Lower leg skin (tissue), 4 donors: Measurements from ENCODE around the gene CMTM3. TPM values are rescaled to one million over a fixed set of nuclear protein-coding genes. Genes with fewer than 3 reads are reported as not detected.
A peak's percentile ranks its signal among the peaks of the same experiment; 100 is the strongest.

ENCODE experiments used
- DNase-seq, 2 donors: peaks; one replicate each; pipeline ENCODE4 v3.0.0-alpha.2; 2019; ENCODE audit warnings: low spot score in 2 of 2
- H3K4me3 ChIP-seq: fragments of 200-600 bp; sonication (generic); 2 replicates; pipeline ENCODE4 v1.5.1; 2017; ENCODE audit warnings: mild to moderate bottlenecking, low read depth; ENCODE audit not compliant: poor library complexity, severe bottlenecking
- POLR2A ChIP-seq, 2 donors: fragments of 450-650 bp; IDR thresholded peaks; one replicate each; pipeline ENCODE4 v1.6.1; 2016 to 2017; ENCODE audit warnings: antibody characterized with exemption in 2 of 2, mild to moderate bottlenecking in 1 of 2, moderate library complexity in 1 of 2
- WGBS, 2 donors: methylation state at CpG; one replicate each; pipeline ENCODE4 v1.1.5; 2018; 5-methylcytosine and 5-hydroxymethylcytosine counted together
- intact Hi-C: fragments of 100-400 bp; cut with DNase I; formaldehyde crosslinking; loops from one replicate; pipeline ENCODE4 v1.15.0; 2023; ENCODE audit warnings: low total_unique reads
- total RNA-seq, 4 donors: library from RNA; depleted of rRNA; stranded (reverse); fragments of >200 nt; gene quantifications; one replicate each; pipeline ENCODE4 v1.1.0, GENCODE V29; 2016
- TF ChIP-seq, protein P1 (sequence below), 3 donors: fragments of 450-650 bp; IDR thresholded peaks; one replicate each; pipeline ENCODE4 v1.5.1; 2016; ENCODE audit warnings: antibody characterized with exemption in 3 of 3, mild to moderate bottlenecking in 3 of 3, moderate library complexity in 2 of 3

CMTM3 gene
- total RNA-seq, 4 donors from 2014 or later: 7.9 to 15.9 (median 10.0) TPM

DNA sequence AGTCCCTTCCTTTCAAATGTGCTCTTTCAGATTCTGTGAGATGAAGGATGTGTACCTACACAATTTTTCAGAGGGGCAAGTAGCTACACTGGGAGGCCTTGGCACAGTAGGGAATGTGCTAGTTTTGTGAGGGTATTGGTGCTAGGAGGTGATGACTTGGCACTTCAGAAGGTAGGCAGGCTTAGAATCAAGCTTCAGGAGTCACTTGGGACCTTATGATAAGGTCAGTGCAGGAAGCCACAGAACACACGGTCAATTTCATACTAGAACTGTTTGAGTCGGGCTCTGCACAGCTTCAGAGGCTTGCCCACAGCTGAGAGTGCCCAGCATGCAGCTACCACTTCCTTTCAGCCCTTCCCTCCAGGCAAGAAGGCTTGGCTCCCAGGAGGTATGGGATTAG is 32.1 kb upstream of the CMTM3 start:
- DNase-seq: no peak
- H3K4me3 ChIP-seq: no peak overlapping the region
- intact Hi-C loops: no loop called here
- WGBS, 2 donors: 72 to 77% methylated on average over 2 of the region's 2 CpGs
- TF ChIP-seq POLR2A (IDR thresholded peaks at IDR 0.05): no peak
- TF ChIP-seq, protein P1, sequence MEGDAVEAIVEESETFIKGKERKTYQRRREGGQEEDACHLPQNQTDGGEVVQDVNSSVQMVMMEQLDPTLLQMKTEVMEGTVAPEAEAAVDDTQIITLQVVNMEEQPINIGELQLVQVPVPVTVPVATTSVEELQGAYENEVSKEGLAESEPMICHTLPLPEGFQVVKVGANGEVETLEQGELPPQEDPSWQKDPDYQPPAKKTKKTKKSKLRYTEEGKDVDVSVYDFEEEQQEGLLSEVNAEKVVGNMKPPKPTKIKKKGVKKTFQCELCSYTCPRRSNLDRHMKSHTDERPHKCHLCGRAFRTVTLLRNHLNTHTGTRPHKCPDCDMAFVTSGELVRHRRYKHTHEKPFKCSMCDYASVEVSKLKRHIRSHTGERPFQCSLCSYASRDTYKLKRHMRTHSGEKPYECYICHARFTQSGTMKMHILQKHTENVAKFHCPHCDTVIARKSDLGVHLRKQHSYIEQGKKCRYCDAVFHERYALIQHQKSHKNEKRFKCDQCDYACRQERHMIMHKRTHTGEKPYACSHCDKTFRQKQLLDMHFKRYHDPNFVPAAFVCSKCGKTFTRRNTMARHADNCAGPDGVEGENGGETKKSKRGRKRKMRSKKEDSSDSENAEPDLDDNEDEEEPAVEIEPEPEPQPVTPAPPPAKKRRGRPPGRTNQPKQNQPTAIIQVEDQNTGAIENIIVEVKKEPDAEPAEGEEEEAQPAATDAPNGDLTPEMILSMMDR (IDR thresholded peaks at IDR 0.05): no peak

DNA sequence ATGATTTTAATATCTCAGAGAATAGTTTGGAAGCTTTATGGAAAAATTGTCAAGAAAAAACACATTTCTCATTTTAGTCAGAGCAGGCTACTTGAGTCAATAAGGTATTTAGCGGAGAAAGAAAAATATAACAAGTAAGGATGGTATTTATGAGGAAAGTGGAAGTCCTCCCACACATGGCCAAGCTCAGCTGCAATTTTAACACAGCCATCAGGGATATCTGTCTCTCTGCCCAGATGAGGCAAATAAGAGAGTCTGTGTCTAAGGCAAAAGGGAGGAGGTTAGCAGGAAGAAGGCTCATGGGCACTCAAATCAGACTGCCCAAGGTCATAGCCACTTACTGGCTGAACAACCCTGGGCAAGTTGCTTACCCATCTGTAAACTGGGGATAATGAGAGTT is 30.4 kb upstream of the CMTM3 start:
- intact Hi-C loops: no loop called here
- DNase-seq: no peak
- no peak for TF ChIP-seq POLR2A (IDR thresholded peaks at IDR 0.05)
- TF ChIP-seq, protein P1 (IDR thresholded peaks at IDR 0.05): no peak
- H3K4me3 ChIP-seq: no peak overlapping the region
- 88 to 93% methylated on average over 1 of the region's 1 CpG for WGBS, 2 donors

DNA sequence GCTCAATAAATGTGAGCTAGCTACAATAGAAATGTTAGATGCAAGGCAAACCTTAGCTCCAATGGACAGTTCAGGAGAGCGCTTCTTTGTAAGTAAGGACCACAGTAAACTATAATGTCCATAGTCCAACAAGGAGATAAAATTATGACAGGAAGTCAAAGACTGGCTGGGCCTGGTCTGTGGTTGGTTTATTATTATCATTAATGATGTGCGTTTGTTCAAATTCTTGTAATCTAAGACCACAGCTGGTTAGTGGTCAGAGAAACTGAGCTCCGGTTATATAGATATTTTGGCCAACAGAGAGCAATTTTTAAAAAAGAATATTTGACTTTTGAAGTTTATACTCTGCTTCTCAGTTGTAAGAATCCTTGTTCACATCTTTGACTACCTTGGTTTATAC is 30.0 kb upstream of the CMTM3 start:
- no peak overlapping the region for H3K4me3 ChIP-seq
- DNase-seq: no peak
- intact Hi-C loops: no loop called here
- 89 to 91% methylated on average over 3 of the region's 3 CpGs for WGBS, 2 donors
- TF ChIP-seq POLR2A (IDR thresholded peaks at IDR 0.05): no peak
- TF ChIP-seq, protein P1 (IDR thresholded peaks at IDR 0.05): no peak

DNA sequence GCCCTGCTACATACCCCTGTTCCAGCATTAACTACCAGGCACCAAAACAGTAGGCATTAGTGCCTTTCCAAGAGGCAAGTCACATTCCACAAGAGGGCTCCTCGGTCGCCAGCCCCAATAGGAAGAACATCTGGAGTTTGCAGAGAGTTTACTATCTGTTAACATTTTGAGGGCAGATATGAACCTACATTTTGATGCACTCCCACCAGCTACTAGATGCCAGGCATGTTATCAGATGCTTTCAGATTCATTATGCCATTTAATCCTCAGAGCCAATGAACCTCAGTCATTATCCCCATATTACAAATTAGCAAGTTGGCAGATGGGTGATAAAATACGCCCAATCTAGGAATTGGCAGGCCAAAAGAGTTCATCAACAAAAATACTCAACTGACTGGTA is 29.4 kb upstream of the CMTM3 start:
- 92 to 97% methylated on average over 3 of the region's 3 CpGs for WGBS, 2 donors
- intact Hi-C loops: no loop called here
- DNase-seq: no peak
- TF ChIP-seq POLR2A (IDR thresholded peaks at IDR 0.05): no peak
- TF ChIP-seq, protein P1 (IDR thresholded peaks at IDR 0.05): no peak
- H3K4me3 ChIP-seq: no peak overlapping the region

DNA sequence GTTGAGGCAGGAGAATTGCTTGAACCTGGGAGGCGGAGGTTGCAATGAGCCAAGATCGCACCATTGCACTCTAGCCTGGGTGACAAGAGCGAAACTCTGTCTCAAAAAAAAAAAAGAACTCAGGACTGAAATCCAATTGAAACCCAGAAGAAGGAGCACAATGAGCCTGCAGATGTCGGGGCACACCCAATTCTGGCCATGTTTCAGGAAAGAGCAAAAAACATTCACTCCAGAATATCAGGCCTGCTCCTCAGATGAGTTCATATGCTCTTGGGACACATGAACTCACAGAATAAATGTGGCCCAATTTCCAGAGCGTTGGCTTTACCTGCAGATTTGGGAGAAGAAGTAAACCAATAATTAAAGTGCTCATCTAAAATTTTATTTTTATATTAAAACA is 28.2 kb upstream of the CMTM3 start:
- peak in 1 of 2 donors; percentile 43 for DNase-seq
- TF ChIP-seq, protein P1 (IDR thresholded peaks at IDR 0.05): no peak
- TF ChIP-seq POLR2A (IDR thresholded peaks at IDR 0.05): no peak
- H3K4me3 ChIP-seq: no peak overlapping the region
- 57 to 58% methylated on average over 5 of the region's 5 CpGs for WGBS, 2 donors
- intact Hi-C loops: no loop called here
